Middle frontal gyrus (tissue), 1 donor: Measurements from ENCODE around the gene COX7A2.

Source experiments
- DNase-seq: peaks from one replicate; pipeline ENCODE4 v3.0.0-alpha.2; 2015; ENCODE audit warnings: low spot score; ENCODE audit errors: extremely low spot score

Gene COX7A2

DNA sequence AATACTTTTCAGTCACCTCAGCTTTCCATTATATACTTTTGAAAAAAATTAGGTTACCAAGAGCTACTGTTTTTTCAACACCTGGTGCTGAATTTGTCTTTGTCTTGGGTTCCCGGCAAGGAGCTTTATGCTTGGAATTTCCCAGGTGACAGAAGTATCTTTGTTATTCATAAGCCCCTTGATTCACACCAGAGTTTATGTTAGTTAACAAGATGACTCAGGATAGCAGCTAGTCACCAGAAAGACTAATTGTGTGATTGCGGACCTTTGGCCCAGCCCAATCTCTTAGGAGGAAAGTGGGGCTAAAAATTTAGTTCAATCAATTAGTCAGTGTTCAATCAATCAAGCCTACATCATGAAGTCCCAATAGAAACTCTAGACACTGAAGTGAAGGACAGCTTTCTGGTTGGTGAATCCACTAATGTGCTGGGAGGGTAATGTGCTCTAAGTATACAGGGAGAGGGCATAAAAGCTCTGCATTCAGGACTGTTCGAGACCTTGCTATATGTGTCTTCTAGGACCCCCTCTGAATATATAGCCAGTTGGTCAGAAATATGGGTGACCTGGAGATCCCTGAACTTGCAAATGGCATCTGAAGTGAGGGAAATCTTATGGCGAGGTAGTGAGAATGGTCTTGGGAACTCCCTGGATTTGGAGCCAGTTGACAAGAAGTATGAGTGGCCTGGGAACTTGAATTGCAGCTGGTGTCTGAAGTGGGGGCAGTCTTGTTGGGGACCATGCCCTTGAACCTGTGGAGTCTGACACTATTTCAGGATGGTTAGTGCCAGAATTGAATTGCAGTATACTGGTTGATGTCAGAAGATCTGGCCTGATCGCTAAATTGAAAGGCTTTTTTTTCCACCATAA is 24.8 kb upstream of the COX7A2 start:
- DNase-seq, result no peak

GRCh38 chr6:75267461-75267860 is 23.9 kb upstream of the COX7A2 start:
- DNase-seq, result no peak

DNA sequence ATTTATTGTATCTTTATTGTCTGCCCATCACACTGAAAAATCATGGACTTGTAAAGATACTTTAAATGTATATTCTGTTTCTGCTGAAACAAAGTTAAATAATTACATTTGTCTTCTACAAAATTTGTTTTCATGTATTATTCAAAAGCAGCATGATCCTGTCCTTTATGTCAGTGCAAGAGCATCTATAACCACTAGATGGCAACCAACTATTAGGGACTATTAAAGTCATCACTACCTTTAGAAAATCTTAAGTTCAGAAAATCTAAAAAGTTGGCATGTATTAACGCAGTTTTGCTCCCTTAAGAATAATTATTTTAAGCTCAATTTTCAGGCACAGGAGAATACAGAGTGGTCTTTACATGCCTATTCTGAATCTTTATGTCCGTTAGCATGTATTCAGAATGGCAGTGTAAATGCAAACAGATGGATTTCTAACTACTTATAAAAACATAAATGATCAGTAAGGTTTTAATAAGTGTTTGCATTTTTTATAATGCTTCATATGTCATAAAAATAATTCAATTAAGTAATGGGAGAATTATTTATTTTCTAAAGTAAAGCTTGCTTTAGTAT is 23.2 kb upstream of the COX7A2 start:
- no peak for DNase-seq

DNA sequence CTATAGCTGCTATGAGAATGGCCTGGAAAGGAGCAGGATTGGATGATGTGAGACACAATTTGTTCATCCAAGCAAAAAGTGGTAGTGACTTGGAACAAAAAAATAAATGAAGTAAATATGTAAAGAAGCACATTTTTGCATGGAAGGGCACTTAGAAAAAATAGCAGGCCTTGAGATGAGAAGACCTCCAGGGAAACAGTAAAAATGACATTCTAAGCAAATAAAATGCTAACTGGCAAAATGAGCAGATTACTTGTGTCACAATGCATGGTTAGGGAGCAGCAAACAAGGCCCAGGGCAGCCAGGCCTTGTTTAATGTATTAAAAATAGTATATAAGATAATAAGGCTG is 19.8 kb upstream of the COX7A2 start:
- DNase-seq, result no peak

DNA sequence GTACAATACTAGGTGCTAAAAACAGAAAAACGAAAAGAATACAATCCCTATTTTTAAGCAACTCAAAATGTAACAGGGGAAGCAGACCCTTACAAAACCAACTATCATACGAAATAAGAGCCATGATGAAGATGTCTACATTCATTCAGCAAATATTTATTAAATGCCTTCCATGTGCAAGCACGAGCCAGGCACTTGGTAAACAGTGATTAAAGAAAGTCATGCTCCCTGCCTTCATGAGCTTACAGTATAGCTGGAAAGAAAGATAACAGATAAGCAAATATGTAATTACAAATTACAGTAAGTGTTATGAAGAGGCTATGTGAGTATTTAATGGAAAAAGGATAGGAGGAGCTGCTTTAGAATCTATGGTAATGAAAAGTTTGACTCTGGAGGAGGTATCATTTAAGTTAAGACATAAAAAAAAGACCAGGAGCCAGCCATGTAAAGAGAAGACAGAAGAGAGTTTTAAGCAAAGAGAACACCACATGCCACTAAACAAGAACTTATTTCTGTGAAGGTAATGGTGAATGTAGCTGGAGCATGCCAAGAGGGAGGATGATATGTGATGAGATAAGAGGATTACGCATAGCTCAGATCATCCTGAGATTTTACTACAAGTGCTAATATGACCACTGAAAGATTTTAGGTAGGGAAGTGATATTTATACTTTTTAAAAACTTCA is 19.3 kb upstream of the COX7A2 start:
- DNase-seq, result no peak

GRCh38 chr6:75261299-75261698 is 17.7 kb upstream of the COX7A2 start:
- no peak for DNase-seq

DNA sequence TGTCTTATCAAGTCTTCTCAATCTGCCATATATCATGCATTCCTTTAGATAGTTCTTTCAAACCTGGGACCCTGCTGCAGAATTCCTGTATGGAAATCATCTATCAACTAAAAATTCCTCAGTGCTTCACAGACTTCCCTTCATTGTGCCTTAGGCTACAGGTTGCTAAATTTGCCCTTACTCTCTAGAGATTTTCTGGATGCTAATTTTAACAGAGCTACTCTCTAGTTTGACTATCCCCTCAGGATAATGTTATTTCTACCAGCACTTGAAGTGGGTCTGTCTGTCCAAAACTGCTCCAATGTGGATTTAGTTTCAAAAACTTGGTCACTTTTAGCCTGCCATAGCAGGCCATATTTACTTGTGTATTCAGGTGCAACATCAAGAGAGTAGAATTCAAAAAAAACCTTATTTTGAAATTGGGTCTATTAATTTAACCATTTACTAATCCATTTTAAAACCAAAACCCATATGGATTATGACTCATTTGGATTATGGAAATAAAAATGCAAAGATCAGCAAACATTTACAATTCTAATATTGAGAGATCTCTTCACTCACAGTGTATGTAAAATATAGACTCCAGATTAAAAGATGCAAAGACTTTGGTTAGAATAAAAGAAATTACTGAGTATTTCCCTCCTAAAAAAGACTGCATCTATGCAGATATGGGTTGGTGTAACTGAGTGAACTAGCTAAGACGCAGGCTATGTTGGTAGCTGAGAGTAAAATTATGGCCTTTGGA is 13.9 kb upstream of the COX7A2 start:
- no peak for DNase-seq

- no peak for DNase-seq
Observed at GRCh38 chr6:75250552-75250951, 7.0 kb upstream of the COX7A2 start.

- no peak for DNase-seq
Observed at GRCh38 chr6:75249837-75250236, 6.2 kb upstream of the COX7A2 start.

GRCh38 chr6:75246386-75246785 is 2.8 kb upstream of the COX7A2 start:
- no peak for DNase-seq

- no peak for DNase-seq
Observed at GRCh38 chr6:75244063-75244584, 523 bp upstream of the COX7A2 start.

DNA sequence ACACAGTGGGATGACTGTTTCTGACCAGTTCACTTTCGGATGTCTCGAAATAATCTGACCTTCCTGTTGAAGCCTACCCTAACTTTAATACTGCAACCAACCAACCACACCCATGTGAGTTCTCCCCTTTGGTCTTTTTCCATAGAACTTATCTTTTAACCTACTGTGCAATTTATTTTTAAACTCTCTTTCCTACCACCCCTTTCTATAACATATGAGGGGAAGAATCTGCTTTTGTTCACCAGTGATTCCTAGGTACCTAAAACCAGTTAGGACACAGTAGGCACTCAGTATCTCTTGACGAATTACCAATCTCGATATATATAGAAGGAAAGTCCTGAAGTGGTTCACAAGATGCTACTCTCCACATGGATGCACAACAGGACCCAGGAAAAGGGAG is 7.0 kb downstream of the COX7A2 start:
- DNase-seq, result no peak

DNA sequence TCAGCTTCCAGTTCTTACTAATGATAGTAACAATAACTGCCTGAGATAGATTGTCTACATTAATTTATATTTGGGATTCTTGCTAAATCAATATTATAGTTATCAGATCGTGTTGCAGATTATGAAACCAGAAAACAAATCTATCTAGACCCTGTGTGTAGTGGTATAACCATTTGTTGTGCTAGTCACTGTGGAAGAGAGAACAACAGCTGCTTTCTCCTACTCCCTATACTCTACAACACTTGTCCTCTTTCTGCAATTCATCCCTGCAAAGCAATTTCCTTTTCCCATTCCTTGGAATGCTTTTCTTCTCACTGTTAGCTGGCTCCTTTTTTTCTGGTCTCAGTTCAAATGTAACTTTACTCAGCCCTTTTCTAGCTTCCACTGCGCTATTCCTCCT is 8.3 kb downstream of the COX7A2 start:
- no peak for DNase-seq

DNA sequence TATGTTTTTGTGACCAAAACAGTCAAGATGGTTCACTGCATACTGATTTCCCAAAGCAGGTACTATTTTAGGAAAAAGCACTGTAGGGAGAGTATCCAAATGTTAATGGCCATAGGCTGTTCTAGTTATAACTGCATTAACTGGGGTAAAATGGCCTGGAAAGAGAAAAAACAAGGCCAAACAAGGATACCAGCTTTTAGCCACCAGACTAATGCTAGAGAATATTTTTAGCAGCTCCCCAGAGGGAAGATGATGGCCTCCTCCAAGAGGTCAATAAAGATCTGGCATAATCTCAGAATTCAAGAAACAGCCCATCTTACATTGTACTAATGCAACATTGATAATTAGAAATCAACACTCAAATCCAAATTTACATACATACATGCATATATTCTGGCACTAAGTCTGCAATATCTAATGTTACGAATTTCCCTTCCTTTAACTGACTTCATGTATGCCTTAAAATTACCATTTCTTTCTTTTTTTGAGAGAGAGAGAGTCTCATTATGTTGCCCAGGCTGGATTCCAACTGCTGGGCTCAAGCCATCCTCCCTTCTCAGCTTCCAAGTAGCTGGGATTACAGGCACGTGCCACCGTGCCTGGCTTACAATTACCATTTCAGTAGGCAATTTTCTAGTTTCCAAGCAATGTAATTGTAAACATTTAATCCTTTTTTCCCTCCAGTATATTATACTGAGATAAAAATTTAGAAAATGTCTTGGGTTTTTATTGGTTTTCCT is 9.3 kb downstream of the COX7A2 start:
- no peak for DNase-seq

DNA sequence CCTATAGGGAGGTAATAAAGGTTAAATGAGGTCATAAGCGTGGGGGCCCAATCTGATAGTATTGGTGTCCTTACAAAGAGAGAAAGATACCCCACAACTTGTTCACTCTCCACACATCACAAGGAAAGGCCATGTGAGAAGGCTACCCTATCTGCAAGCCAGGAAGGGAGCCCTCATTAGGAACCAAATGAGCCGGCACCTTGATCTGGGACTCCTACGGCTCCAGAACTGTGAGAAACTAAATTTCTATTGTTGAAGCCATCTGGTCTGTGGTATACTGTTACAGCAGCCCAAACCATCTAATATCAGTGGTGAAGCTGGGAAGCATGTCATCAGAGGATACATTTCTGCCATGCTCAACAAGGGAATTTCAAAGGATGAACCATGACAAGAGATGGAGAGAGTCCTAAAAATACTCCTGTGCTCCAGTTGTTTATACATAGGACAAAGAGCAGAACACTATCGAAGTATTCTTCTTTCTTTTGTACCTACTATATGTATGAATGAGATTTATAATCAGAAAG is 10.4 kb downstream of the COX7A2 start:
- DNase-seq, result no peak

- no peak for DNase-seq
Observed at GRCh38 chr6:75230484-75231325, 12.9 kb downstream of the COX7A2 start.

GRCh38 chr6:75224303-75224926 is 19.2 kb downstream of the COX7A2 start:
- DNase-seq, result no peak

- DNase-seq, result no peak
Observed at GRCh38 chr6:75223428-75223827, 20.2 kb downstream of the COX7A2 start.

- DNase-seq, result no peak
Observed at GRCh38 chr6:75222261-75222660, 21.3 kb downstream of the COX7A2 start.
